H9 (cell line): ENCODE results near the gene ZNF280C. TPM values are rescaled to one million over a fixed set of nuclear protein-coding genes. Genes with fewer than 3 reads are reported as not detected.

Experiments used
- DNase-seq: peaks from one replicate; pipeline ENCODE4 v3.0.0-alpha.2; 2017
- H2AFZ ChIP-seq: one replicate; pipeline ENCODE4 v1.6.1; 2013; ENCODE audit warnings: mild to moderate bottlenecking, low read length, control low read depth, moderate library complexity
- H2AK5ac ChIP-seq: 2 replicates; pipeline ENCODE4 v1.6.1; 2013; ENCODE audit warnings: low read length, control low read depth, mixed read lengths; ENCODE audit not compliant: insufficient read length
- H2BK120ac ChIP-seq: one replicate; pipeline ENCODE4 v1.6.1; 2013; ENCODE audit warnings: low read depth, mild to moderate bottlenecking, low read length, control low read depth, inconsistent platforms; ENCODE audit not compliant: poor library complexity, severe bottlenecking
- H2BK12ac ChIP-seq: 2 replicates; pipeline ENCODE4 v1.6.1; 2013; ENCODE audit warnings: low read length, control low read depth, mixed read lengths, low read depth; ENCODE audit not compliant: insufficient read length
- H2BK15ac ChIP-seq: 2 replicates; pipeline ENCODE4 v1.6.1; 2013; ENCODE audit warnings: low read depth, low read length, control low read depth
- H2BK20ac ChIP-seq: one replicate; pipeline ENCODE4 v1.6.1; 2013; ENCODE audit warnings: low read depth, mild to moderate bottlenecking, low read length, control low read depth, inconsistent platforms; ENCODE audit not compliant: poor library complexity, severe bottlenecking
- H2BK5ac ChIP-seq: 2 replicates; pipeline ENCODE4 v1.6.1; 2013; ENCODE audit warnings: low read length, control low read depth, mixed read lengths; ENCODE audit not compliant: insufficient read length
- H3K14ac ChIP-seq: 2 replicates; pipeline ENCODE4 v1.6.1; 2013; ENCODE audit warnings: low read length, control low read depth; ENCODE audit not compliant: insufficient read depth
- H3K18ac ChIP-seq: 2 replicates; pipeline ENCODE4 v1.6.1; 2013; ENCODE audit warnings: low read depth, mild to moderate bottlenecking, mixed read lengths, low read length, control low read depth; ENCODE audit not compliant: insufficient read length
- H3K23ac ChIP-seq: 2 replicates; pipeline ENCODE4 v1.6.1; 2013; ENCODE audit warnings: low read length, control low read depth, mixed read lengths, low read depth; ENCODE audit not compliant: insufficient read length
- H3K23me2 ChIP-seq: 2 replicates; pipeline ENCODE4 v1.6.1; 2013; ENCODE audit warnings: low read depth, mild to moderate bottlenecking, mixed read lengths, low read length, control low read depth; ENCODE audit not compliant: insufficient read length, poor library complexity, severe bottlenecking
- H3K27ac ChIP-seq: 2 replicates; pipeline ENCODE4 v1.5.1; 2013; ENCODE audit warnings: low read length, control low read depth, mixed read lengths, low read depth; ENCODE audit not compliant: insufficient read length
- H3K27me3 ChIP-seq: 2 replicates; pipeline ENCODE4 v1.6.1; 2013; ENCODE audit warnings: low read length, control low read depth, inconsistent platforms; ENCODE audit not compliant: insufficient read depth
- H3K4ac ChIP-seq: 2 replicates; pipeline ENCODE4 v1.6.1; 2013; ENCODE audit warnings: low read depth, mild to moderate bottlenecking, control low read depth, inconsistent platforms, low read length, moderate library complexity
- H3K4me1 ChIP-seq: 2 replicates; pipeline ENCODE4 v1.6.1; 2013; ENCODE audit warnings: low read length, control low read depth, inconsistent platforms; ENCODE audit not compliant: insufficient read depth
- H3K4me2 ChIP-seq: 2 replicates; pipeline ENCODE4 v1.6.1; 2013; ENCODE audit warnings: low read length, control low read depth, mixed read lengths; ENCODE audit not compliant: insufficient read length, insufficient read depth
- H3K56ac ChIP-seq: 2 replicates; pipeline ENCODE4 v1.6.1; 2013; ENCODE audit warnings: low read depth, mild to moderate bottlenecking, mixed read lengths, low read length, control low read depth; ENCODE audit not compliant: insufficient read length
- H3K79me1 ChIP-seq: 2 replicates; pipeline ENCODE4 v1.6.1; 2013; ENCODE audit warnings: low read depth, mild to moderate bottlenecking, moderate library complexity, low read length, control low read depth, inconsistent platforms; ENCODE audit not compliant: insufficient read depth, poor library complexity, severe bottlenecking
- H3K79me2 ChIP-seq: 2 replicates; pipeline ENCODE4 v1.6.1; 2013; ENCODE audit warnings: low read length, control low read depth, inconsistent platforms; ENCODE audit not compliant: insufficient read depth
- H3K9ac ChIP-seq: 2 replicates; pipeline ENCODE4 v1.6.1; 2013; ENCODE audit warnings: low read length, control low read depth, mixed read lengths; ENCODE audit not compliant: insufficient read length; ENCODE audit errors: extremely low read depth
- H3K9me3 ChIP-seq: one replicate; pipeline ENCODE4 v1.6.1; 2013; ENCODE audit warnings: low read depth, low read length, inconsistent platforms; ENCODE audit not compliant: control insufficient read depth
- H3T11ph ChIP-seq: one replicate; pipeline ENCODE4 v1.6.1; 2013; ENCODE audit warnings: mild to moderate bottlenecking, low read length, control low read depth, inconsistent platforms
- H4K20me1 ChIP-seq: one replicate; pipeline ENCODE4 v1.6.1; 2013; ENCODE audit not compliant: control insufficient read depth, insufficient read length, insufficient read depth
- H4K5ac ChIP-seq: 2 replicates; pipeline ENCODE4 v1.6.1; 2013; ENCODE audit warnings: low read depth, mild to moderate bottlenecking, mixed read lengths, low read length, control low read depth; ENCODE audit not compliant: insufficient read length
- H4K8ac ChIP-seq: replicated peaks from 2 replicates; pipeline ENCODE4 v1.6.1; 2013; ENCODE audit warnings: low read length, control low read depth, mixed read lengths, low read depth; ENCODE audit not compliant: insufficient read length
- H4K91ac ChIP-seq: 2 replicates; pipeline ENCODE4 v1.6.1; 2013; ENCODE audit warnings: low read depth, mild to moderate bottlenecking, moderate library complexity, mixed read lengths, low read length, control low read depth; ENCODE audit not compliant: insufficient read length
- H3K27ac Mint-ChIP-seq, 3 experiments: 2 replicates in 2 of 3; 3 replicates in 1 of 3; pipeline ENCODE4 v1.8.0; 2020 to 2021; ENCODE audit warnings: mixed read lengths in 3 of 3, mild to moderate bottlenecking in 1 of 3, moderate library complexity in 1 of 3
- H3K27me3 Mint-ChIP-seq: 2 replicates; pipeline ENCODE4 v1.8.0; 2021; ENCODE audit warnings: low read depth, mild to moderate bottlenecking, moderate library complexity, mixed read lengths
- H3K36me3 Mint-ChIP-seq, 3 experiments: 2 replicates in 2 of 3; 3 replicates in 1 of 3; pipeline ENCODE4 v1.8.0; 2020 to 2021; ENCODE audit warnings: low read depth in 3 of 3, mixed read lengths in 3 of 3; ENCODE audit not compliant: insufficient read depth in 1 of 3
- H3K4me1 Mint-ChIP-seq, 2 experiments: 2 replicates each; pipeline ENCODE4 v1.8.0; 2020; ENCODE audit warnings: mixed read lengths in 2 of 2
- H3K4me3 Mint-ChIP-seq, 2 experiments: 2 replicates in 1 of 2; 3 replicates in 1 of 2; pipeline ENCODE4 v1.8.0; 2020 to 2021; ENCODE audit warnings: mild to moderate bottlenecking in 2 of 2, mixed read lengths in 2 of 2, moderate library complexity in 1 of 2
- H3K9me3 Mint-ChIP-seq, 2 experiments: 2 replicates in 1 of 2; 3 replicates in 1 of 2; pipeline ENCODE4 v1.8.0; 2020; ENCODE audit warnings: mild to moderate bottlenecking in 2 of 2, mixed read lengths in 2 of 2, moderate library complexity in 1 of 2
- WGBS: extraction: QIAGEN DNeasy Blood & Tissue Kit; methylation state at CpG from one replicate; pipeline ENCODE4 v1.1.7; 2013; ENCODE audit warnings: missing lambda C conversion rate, low lambda C conversion rate, mixed read lengths; ENCODE audit not compliant: insufficient read length; ENCODE audit errors: extremely low coverage; 5-methylcytosine and 5-hydroxymethylcytosine counted together
- total RNA-seq: library from RNA; stranded (reverse); gene quantifications from 2 replicates; pipeline ENCODE4 v1.2.1, GENCODE V29; 2021
- TF ChIP-seq, protein P1 (sequence below): fragments of 200-600 bp; sonication (generic); conservative IDR thresholded peaks from 3 replicates; pipeline ENCODE4 v1.8.0; 2021; ENCODE audit warnings: antibody characterized with exemption, mild to moderate bottlenecking

Gene ZNF280C
- total RNA-seq, 1 experiment from 2014 or later: 6.6 TPM

- Histone ChIP-seq H3K79me2 (peaks cover 4% of the 10 kb centered on the region; the same call in 1 of the 2 replicates), H3K14ac (no peak overlapping the region), H2AK5ac (no peak overlapping the region), H4K8ac (no peak overlapping the region), H4K91ac (no peak overlapping the region), H3K4ac (no peak overlapping the region), H3K9me3 (peaks cover 13% of the 10 kb centered on the region), H3K23ac (no peak overlapping the region), H3K27ac (no peak overlapping the region), H2BK15ac (no peak overlapping the region), H3K23me2 (peaks cover 6% of the 10 kb centered on the region), H3K4me2 (peak overlapping the region; percentile 94), H2BK120ac (no peak overlapping the region), H4K5ac (no peak overlapping the region), H3K56ac (no peak overlapping the region), H2BK12ac (no peak overlapping the region), H4K20me1 (no peaks in the 10 kb centered on the region), H2BK5ac (no peak overlapping the region), H3K27me3 (no peaks in the 10 kb centered on the region), H3K4me1 (no peaks in the 10 kb centered on the region), H3T11ph (no peak overlapping the region), H3K79me1 (no peaks in the 10 kb centered on the region), H3K9ac (no peak overlapping the region), H3K18ac (no peak overlapping the region), H2BK20ac (no peak overlapping the region), H2AFZ (no peak overlapping the region)
- H3K36me3 Mint-ChIP-seq: peaks cover 0 to 1% (median 1%) of the 10 kb centered on the region in 3 experiments; a peak in 3 of 7 replicates
- H3K9me3 Mint-ChIP-seq: peaks cover 0 to 58% of the 10 kb centered on the region in 2 experiments; a peak in 4 of 5 replicates
- peak overlapping the region; percentile 92 to 93 for H3K4me3 Mint-ChIP-seq
- no peak for DNase-seq
- no peak overlapping the region for H3K27ac Mint-ChIP-seq
- H3K4me1 Mint-ChIP-seq: peaks cover 9 to 14% of the 10 kb centered on the region in 2 experiments; a peak in 3 of 4 replicates
- TF ChIP-seq, protein P1, sequence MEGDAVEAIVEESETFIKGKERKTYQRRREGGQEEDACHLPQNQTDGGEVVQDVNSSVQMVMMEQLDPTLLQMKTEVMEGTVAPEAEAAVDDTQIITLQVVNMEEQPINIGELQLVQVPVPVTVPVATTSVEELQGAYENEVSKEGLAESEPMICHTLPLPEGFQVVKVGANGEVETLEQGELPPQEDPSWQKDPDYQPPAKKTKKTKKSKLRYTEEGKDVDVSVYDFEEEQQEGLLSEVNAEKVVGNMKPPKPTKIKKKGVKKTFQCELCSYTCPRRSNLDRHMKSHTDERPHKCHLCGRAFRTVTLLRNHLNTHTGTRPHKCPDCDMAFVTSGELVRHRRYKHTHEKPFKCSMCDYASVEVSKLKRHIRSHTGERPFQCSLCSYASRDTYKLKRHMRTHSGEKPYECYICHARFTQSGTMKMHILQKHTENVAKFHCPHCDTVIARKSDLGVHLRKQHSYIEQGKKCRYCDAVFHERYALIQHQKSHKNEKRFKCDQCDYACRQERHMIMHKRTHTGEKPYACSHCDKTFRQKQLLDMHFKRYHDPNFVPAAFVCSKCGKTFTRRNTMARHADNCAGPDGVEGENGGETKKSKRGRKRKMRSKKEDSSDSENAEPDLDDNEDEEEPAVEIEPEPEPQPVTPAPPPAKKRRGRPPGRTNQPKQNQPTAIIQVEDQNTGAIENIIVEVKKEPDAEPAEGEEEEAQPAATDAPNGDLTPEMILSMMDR: no peak
- no CpG with 5 or more reads among the region's 4 CpGs for WGBS
- H3K27me3 Mint-ChIP-seq: peaks cover 4% of the 10 kb centered on the region
Observed at GRCh38 chrX:130167040-130167439, 101.7 kb downstream of the ZNF280C start.
